Putamen (tissue), 1 donor: ENCODE measurements around the gene C10orf90.

Source experiments
- DNase-seq: peaks from one replicate; pipeline ENCODE4 v3.0.0-alpha.2; 2016; ENCODE audit warnings: low spot score

Gene C10orf90

DNA sequence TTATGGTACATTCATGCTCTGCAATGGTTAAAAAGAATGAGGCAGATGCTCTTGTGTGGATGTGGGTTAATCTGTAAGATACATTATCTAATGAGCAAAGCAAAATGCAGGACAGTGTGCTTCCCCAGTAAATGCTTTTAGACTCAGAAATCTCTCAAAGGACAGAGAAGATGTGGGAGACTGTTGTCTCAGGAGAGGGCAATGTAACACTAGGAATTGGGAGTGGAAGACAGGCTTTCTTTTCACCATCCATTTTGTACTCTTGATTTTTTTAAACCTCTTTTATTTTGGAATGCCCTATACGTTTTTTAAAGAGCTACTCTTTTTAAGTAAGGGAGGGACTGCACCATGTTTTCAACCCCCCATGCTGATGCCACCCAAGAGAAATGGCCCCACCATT, 204.7 kb downstream of the C10orf90 start:
- peak; percentile 31 for DNase-seq

DNA sequence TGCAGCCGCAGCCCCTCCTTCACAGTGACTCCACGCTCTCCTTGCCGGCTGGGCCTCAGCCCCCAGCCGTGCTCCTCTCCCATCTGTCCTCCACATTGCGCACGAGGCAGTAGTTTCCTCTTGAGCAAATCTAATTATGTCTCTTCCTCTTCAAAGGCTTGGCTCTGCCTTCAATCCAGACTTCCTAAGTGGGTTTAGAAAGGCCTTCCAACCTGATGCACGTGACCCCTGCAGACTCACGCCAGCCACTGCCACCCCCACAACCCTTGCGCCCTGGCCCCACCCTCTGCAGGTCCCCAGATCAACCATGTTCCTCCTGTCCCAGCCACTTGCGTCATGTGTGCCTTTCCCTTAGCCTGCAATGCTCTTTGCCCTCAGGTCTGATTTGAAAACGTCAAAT, 207.2 kb downstream of the C10orf90 start:
- DNase-seq = no peak

DNA sequence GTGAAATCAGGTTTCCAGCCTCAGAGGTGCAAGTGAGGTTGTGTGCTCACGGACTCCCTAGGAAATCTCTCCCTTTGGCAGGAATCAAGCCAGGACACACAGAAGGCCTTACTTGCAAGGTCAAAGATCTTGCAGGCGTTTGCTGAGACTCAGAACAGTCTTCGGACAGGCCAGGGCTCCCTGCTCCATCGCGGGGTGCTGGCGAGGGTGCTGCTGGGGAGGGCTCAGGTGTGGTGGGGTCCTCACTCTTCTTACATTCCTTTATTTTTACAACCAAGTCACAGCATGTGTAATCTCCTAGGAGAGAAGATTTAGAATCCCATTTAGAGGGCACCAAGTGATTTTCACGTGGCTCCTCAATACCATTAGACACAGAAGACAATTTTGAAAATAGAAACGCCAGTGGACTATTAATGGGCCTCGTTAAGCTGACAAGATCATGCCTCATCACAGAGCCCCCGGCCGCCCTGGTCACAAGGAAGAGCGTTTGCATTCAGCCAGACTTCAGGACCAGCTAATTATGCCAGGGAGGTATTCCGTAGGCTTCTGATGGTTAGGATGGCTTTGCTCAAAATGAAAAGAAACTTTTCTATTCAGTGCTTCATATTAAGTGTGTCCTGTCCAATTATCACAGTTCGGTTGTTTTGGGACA, 209.1 kb downstream of the C10orf90 start:
- DNase-seq = no peak

DNA sequence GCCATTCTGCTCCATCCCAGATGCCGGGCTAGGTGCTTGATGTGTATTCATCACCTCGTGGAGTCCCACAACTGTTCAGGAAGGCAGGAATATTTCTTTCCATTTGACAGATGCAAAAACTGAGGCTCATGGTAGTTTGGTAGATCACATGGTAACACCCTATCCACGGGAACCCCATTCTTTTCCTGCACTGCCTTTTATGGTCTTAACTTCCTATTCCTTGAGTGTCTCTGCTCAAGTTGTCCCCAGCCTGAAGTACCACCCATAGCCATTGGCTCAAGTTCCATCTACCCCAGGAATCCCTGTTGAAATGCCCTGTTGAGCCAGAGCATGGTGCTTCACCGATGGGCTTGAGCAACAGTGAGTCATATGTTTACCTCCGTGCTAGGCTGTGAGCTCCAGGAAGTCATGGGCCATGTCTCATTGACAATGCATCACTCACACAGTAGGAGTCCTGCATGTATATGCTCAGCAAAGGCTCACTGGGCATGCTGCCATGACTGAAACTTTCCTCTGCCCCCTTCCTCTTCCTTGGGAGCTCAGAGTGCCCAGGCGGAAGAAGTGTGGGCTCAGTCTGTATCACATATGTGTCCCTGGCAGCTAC, 210.5 kb downstream of the C10orf90 start:
- DNase-seq = no peak

DNA sequence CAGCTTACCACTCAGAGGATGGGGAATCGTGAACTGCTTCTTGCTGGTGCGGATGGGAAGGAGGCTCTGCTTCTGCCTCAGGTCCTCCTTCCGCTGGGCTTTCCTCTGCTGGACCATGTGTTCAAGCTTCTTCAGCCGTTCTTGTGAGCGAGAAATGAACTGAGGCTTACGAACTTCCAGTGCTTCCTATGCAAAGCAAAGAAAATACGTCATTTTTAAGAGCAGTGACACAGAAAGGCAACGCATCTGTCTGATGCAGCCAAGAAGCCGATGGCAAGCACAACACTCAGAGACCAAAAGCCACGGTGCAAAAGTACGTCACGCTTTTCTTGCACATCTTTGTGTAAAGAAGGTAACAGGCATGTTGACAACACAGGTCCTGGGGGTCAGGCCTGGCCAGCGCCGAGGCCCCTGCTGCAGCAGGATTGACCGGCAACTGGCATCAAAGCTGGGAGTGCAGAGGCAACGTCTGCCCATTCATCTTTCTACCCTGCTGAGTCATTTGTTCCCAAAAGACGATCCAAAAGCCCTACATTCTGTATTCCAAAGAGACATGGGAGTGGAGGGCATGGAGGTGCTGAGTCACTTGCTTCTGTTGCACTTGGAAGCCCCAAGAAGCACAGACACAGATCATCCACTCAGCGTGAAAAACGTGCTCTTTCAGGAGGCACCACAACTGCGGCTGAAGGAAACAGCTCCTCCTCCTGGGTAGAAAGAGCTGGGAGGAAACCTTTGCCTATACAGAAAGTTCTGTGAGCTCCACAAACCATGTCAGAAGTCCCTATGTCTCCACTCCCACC, 211.3 kb downstream of the C10orf90 start:
- DNase-seq = no peak

DNA sequence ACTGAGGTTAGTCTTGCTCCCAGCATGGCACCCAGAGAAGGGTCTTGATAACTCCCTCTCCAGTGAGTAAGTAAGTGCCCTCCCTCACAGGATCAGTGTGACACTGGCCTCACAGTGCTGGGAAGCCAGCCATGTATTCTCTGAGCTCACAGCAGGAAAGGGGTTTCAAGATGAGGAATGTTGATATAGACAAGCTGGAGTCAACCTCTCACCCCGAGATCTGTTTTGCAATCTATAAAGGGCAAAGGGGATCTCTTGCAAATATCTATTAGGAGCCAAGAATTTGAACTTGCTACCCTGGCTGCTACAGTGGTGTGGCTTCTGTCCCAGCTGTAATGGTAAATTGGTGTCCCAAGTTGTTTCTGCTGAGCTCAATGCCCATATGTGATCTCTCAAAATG, 212.0 kb downstream of the C10orf90 start:
- no peak for DNase-seq

DNA sequence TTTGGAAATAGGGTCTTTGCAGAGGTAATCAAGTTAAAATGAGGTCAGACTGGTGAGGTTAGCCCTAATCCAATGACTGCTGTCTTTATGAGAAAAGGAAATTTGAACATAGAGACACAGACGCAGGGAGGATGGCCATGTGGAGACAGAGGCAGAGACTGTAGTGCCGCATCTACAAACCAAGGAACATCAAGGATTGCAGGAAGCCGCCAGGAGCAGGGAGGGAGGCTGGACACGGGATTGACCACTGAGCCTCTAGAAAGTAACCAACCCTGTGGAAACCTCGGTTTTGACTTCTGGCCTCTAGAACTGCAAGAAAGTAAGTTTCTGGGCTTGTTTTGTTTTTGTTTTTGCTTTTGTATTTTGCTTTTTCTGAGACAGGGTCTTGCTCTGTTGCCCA, 213.9 kb downstream of the C10orf90 start:
- DNase-seq = no peak

DNA sequence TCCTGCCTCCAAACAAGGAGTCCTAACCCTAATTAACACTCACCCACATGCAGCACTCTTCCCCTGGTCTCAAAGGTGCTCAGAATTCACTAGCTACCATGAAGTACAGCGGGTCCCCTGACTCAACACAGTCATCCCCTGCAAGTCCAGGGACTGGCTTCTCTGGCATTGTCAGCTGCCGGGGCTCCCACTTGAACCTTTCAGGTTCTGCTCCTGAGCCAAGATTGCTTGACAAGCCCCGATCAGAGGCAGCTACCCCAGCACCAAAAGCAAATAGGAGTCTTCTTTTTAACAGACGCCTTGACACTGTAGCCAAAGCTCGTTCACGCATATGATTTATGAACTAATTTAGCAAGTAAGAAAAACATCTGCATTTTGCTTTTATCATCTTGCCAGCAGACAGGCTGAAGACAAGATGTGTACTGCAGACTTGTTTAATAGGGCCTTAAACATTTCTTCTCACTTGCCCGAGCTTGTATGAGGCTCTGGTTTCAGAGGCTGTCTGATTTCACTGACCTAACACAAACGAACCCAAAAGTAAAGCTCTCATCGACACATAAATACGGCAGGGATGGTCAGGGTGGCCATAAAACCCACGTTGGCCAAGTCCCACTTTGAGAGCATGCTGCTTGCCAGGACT, 214.6 kb downstream of the C10orf90 start:
- DNase-seq = no peak

DNA sequence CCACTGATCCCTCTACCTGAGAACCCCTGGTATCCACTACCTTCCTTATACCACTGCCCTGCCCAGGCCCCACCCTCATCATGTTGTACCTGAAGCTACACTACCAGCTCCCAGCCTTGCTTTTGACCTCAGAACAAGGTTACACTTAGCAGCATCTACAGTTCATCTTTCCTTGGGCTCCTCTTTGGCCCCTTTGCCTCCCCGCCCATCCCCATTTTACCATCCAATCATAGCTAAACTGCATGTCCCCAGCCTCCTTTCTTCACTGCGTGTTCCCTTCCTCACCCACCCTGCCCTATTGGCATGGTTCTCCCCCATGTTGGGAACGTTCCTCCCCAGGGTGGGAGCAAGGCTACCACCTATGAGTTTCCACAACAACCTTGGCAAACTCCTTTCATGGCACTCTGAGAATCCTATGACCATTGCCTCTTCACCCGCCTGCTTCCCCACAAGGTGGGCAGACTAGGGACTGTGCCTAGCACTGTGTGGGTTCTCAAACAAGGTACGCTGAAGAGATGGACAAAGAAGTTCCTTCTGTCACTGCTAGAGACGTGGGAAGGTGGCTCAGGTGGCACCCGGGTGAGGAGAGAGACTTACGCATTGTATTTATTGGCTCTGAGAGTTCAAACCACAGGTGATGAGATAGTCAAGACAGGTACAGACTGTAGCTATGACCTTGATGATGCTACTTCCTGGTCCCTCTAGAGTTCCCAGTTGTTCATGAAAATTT, 215.3 kb downstream of the C10orf90 start:
- DNase-seq = no peak

DNA sequence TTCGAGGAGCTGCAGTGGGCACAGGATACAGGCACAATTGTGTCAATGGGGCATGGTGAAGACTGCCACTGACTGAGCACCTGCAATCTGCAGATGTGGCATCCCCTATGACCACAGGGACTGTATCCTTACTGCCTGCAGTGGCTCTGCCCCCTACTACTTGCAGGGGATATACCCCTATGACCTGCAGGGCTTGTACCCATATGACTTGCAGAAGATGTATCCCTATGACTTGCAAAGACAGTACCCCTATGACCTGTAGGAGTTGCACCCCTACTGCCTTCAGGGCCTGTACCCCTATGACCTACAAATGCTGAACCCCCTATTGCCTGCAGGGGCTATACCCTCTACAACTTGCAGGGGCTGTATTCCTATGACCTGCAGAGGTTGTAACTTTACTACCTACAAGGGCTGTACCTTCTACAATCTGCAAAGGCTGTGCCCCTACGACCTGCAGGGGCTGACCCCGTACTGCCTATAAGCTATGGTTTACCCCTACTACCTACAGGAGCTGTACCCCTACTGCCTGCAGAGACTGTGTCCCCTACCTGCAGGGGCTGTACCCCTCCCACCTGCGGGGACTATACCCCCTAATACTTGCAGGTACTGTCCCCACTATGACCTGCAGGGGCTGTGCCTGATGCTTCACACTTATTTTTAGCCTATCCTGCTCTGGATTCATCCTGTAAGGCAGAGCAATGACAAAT, 216.3 kb downstream of the C10orf90 start:
- DNase-seq = no peak

DNA sequence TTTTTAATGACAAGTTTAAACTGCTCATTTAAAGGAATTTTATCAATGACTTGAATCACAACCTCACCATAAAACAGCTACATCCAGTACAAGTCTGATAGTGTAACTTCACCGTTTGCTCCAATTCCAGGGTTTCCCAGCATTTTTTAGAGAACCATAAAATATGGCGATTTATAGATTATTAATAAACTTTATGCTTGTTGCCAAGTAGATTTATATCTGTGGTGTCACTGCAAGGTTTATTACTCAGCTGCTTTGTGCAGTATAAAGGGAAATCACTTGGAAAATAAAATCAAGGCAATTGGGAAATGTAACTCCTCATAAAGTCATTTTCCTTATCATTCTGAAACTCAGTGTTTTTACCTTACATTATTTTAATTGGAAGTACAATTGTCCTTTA, 218.2 kb downstream of the C10orf90 start:
- no peak for DNase-seq

DNA sequence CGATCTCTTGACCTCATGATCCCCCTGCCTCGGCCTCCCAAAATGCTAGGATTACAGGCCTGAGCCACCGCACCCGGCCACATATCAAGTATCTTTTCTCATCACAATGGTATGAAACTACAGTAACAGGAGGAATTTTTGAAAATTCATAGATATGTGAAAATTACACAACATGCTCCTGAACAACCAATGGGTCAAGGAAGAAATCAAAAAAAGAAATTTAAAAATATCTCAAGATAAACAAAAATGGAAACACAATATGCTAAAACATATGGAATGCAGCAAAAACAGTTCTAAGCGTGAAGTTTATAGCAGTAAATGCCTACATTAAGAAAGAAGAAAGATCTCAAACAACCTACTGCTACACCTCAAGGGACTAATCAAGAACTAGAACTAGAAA, 222.4 kb downstream of the C10orf90 start:
- no peak for DNase-seq

DNA sequence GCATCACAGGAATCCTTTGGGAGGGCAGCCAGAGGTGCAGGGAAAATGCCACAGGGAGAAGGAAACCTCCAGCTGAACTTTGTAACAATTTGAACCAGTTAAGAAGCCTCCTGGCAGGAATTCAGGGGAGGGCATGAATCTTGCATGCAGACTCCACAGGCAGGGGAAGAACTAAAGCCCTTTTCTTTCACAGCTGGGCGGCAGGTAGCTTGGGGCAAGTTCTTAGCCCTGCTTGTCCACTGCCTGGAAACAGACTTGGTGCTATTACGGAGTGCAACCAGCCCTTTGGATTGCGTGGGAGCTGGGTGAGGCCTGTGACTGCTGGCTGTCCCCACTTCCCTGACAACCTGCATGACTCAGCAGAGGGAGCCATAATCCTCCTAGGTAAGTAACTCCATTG, 230.6 kb downstream of the C10orf90 start:
- no peak for DNase-seq

DNA sequence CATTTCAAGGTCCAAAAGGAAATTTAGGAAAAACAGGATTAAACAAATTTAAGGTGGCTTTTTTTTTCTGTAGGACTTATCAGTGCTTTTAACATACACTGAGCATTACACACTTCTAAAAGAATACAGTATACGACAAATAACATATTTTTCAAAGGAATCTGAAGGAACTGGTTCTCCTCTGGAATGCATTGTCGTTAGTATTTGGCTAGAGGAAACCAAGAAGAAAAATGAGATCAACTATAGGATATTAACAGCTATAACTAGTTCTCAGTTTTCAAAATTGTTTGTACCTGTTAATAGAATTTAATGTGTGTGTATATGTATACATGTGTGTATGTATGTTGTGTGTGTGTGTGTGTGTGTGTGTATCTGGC, 232.1 kb downstream of the C10orf90 start:
- DNase-seq = no peak

DNA sequence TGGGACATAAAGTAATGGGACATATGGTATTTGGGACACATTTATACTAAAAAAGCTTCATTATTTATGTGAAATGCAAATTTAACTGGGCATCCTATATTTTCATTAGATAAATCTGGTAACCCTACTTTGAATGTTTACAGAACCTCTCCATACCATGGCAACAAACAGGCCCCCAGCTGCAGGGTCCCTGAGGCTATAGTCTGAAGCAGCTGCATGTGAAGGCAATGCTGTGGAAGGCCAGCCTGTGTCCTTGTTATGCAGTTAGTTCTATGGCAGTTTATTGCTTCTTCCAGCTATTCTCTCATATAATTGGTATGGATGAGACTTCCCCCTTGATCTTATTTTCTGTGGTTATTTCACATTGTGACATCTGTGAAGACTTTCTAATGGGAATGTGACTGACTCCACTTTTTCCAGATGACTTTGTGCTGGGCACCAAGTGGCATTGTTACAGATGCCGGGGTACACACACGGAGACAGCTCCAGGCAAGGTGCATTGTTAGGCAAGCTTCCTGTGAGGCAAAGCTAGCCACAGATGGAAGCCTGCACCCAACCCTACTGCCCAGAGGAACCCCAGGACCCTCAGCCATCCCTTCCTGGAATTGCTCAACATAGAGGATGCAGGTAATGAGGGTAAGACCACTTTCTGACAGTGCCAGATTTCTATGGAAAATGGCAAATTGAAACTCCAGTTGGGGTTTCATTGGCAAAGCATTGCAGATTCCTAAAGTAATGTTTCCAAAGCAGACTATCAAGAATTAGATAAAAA, 232.7 kb downstream of the C10orf90 start:
- no peak for DNase-seq

DNA sequence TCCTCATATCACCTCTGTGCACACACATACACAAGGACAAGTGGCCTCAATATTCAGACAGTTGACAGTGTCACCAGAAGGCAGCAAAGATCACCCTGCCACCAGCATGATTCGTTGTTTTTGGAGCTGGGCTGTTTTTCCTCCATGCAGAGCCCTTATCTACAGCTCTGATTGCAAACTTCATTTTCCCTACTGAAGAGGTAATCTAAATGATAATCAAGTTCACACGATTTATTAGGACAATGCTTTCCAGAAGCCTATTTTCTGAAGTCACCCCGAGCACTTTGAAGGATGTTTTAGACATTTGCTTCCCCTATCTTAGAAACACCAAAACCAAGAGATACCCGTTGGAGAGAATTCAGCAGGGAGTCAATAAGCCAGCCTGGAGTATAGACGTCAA, 236.3 kb downstream of the C10orf90 start:
- DNase-seq = no peak

DNA sequence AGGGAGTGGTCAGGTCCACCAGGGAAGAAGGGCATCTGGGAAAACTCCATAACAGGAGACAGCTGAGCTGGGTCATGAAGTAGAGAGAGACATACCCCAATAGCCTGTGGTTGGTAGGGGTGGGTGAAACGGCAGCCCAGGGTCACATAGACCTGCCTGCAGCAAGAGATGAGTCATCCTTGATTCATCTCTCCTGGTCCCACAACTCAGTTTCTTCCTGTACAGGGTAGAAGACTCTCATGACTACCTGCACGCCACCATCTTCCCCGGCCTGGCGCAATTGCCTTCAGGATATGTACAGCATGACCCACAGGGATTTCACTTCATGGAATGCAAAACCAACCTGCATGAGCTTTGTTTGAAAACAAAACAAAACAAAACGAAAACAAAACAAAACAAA, 237.1 kb downstream of the C10orf90 start:
- DNase-seq = no peak

DNA sequence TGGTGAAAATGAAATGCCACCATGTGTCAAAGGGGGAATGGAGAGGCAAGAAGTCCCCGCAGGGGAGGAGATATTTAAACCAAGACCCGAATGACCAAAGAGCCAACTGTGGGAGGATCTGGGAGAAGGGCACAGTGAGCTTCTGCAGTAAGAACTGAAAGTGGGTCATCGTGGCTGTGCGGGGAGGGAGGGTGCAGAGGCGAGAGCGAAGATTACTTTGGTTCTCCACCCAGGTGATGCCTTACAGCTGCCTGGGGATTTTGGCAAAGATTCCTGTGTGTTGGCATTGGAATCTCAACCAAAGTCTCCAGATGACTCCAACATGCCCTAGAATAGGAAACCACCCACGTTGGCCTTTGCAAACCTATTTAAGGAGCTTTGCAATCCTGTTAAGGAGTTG, 238.0 kb downstream of the C10orf90 start:
- DNase-seq = no peak

DNA sequence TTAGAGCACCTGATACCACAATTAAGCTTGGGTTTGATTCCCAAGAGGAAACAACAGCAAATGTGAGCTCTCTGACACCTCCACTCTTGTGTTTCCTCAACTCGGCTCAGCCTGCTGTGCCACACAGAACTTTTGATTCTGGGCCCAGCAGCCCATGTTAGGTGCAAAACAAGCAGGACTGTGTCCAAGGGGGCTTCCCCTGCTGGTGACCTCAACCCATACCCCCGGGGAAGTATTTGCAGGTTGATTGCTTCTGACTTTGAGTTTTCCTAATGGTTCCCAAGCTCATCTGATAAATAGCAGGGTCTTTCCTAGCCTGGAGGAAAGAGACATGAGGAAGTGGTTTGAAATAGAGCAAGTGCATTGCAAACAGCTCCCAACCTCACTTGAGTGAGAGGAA, 238.7 kb downstream of the C10orf90 start:
- DNase-seq = no peak

DNA sequence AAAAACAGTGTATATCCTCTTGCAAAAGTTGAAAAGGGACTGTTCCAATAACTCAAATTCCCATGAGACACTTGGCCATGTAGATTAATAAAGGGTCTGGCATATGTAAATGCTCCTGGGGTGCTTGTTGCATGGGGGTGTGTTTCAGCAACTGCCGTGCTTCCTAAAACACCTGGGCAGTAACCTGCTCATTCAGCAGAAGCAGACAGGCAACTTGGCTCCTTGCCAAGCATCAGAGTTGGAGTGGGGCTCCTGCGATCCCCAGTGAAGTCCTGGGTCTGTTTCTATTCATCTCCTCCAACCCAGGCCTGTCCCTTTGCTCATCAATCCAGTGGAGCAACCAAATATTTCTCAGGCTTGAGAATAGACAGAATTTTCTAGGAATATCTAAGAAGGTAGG, 240.0 kb downstream of the C10orf90 start:
- no peak for DNase-seq

DNA sequence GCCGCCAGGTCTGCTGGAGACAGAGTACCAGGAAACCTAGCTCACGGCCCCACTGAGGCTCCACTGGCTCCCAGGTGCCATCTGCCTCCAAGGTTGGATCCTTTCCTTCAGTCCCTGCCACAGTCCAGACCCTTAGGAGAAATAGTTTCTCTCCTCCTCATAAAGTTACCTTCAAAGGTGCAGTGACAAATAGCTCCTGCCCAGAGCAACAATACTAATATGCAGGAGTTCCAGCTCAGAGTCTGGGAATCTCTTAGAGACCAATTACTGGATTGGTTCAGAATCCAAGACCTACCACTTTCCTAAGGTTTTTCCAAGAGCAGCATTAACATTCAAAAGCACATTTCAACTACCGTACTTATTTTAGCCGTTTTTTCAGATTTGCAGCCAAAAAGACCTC, 241.2 kb downstream of the C10orf90 start:
- DNase-seq = no peak
